OCI-LY7 (cell line): ENCODE results near the gene GDF2.

Experiments
- EZH2phosphoT487 ChIP-seq: fragments of 200-600 bp; sonication (generic); IDR thresholded peaks from 2 replicates; pipeline ENCODE4 v1.6.1; 2018; ENCODE audit warnings: low read depth, borderline replicate concordance, mild to moderate bottlenecking, mixed run types, antibody characterized with exemption, low read length, moderate library complexity, mixed read lengths
- TF ChIP-seq, protein P1 (sequence below): fragments of 200-600 bp; sonication (generic); conservative IDR thresholded peaks from 2 replicates; pipeline ENCODE4 v1.5.1; 2014; ENCODE audit warnings: mild to moderate bottlenecking, antibody characterized with exemption, low read length, moderate library complexity, mixed read lengths

DNA sequence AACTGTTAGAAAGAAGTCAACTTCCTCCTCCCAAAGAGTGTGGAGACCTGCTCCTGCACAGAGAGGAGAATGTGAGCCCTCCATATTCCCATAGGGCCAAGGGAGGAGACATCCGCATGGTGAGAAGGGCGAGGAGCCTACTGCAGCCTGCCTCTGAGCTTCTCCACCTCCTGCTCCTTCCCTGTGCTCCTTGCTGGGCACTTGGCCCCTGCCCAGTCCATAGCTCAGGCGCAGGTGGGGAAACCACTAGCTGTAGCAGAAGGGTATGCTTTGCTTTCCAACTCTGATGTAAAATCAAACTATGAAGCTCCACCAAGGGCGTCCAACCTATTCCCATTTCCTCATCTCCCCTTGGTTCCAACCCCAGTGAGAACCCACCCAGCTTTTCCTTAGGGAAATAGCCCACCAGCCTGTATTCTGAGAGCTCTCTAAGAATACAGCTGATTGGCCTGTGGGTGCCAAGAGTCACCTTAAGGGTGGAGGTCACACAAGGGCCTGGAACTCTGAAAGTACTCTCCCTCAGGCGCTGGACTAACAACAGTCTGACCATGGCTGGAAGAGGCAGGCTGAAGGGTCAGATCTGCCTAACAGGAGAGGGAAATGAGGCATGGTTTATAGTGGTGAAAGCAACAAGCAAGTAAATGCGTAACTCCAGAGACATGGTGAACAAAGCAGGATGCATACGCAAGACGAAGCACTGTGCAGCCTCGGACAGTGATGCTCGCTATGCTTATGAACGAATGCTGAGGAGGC lies 47.9 kb downstream of the GDF2 start:
- TF ChIP-seq, protein P1, sequence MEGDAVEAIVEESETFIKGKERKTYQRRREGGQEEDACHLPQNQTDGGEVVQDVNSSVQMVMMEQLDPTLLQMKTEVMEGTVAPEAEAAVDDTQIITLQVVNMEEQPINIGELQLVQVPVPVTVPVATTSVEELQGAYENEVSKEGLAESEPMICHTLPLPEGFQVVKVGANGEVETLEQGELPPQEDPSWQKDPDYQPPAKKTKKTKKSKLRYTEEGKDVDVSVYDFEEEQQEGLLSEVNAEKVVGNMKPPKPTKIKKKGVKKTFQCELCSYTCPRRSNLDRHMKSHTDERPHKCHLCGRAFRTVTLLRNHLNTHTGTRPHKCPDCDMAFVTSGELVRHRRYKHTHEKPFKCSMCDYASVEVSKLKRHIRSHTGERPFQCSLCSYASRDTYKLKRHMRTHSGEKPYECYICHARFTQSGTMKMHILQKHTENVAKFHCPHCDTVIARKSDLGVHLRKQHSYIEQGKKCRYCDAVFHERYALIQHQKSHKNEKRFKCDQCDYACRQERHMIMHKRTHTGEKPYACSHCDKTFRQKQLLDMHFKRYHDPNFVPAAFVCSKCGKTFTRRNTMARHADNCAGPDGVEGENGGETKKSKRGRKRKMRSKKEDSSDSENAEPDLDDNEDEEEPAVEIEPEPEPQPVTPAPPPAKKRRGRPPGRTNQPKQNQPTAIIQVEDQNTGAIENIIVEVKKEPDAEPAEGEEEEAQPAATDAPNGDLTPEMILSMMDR = no peak
- no peak for TF ChIP-seq EZH2phosphoT487
